ENCODE measurements around the gene USP32.
"Not testable (repeated sequence)": the region's sequence is repeated elsewhere in the genome, so short reads cannot be mapped to it uniquely, and the experiment has no call there.

USP32 gene

GRCh38 chr17:60327134-60327900, 64.6 kb downstream of the USP32 start:
- DNase-seq: no peak

GRCh38 chr17:60326702-60327101, 65.2 kb downstream of the USP32 start:
- DNase-seq: no peak

GRCh38 chr17:60325730-60326524, 66.0 kb downstream of the USP32 start:
- no peak for DNase-seq

- DNase-seq: no peak
Measured at GRCh38 chr17:60323754-60324153, 68.2 kb downstream of the USP32 start.

- DNase-seq: no peak
Measured at GRCh38 chr17:60322056-60322387, 69.9 kb downstream of the USP32 start.

GRCh38 chr17:60321336-60322055, 70.4 kb downstream of the USP32 start:
- DNase-seq: no peak

GRCh38 chr17:60318830-60319229, 73.1 kb downstream of the USP32 start:
- no peak for DNase-seq

- no peak for DNase-seq
Measured at GRCh38 chr17:60318326-60318725, 73.6 kb downstream of the USP32 start.

- DNase-seq: peak; percentile 26 to 62
Measured at GRCh38 chr17:60315650-60316049, 76.3 kb downstream of the USP32 start.

GRCh38 chr17:60314900-60315299, 77.0 kb downstream of the USP32 start:
- not testable (repeated sequence) for DNase-seq

- DNase-seq: no peak
Measured at GRCh38 chr17:60314423-60314822, 77.5 kb downstream of the USP32 start.

- DNase-seq: no peak
Measured at GRCh38 chr17:60311936-60312335, 80.0 kb downstream of the USP32 start.

GRCh38 chr17:60311186-60311585, 80.7 kb downstream of the USP32 start:
- DNase-seq: no peak

- DNase-seq: peak; percentile 96 to 97
Measured at GRCh38 chr17:60305141-60305540, 86.8 kb downstream of the USP32 start.

- DNase-seq: no peak
Measured at GRCh38 chr17:60304502-60304901, 87.4 kb downstream of the USP32 start.

- DNase-seq: no peak
Measured at GRCh38 chr17:60303406-60304099, 88.4 kb downstream of the USP32 start.

GRCh38 chr17:60301649-60302048, 90.3 kb downstream of the USP32 start:
- DNase-seq: peak in 1 of 2 experiments; percentile 26

GRCh38 chr17:60300949-60301348, 91.0 kb downstream of the USP32 start:
- DNase-seq: no peak

GRCh38 chr17:60300011-60300410, 91.9 kb downstream of the USP32 start:
- DNase-seq: no peak

- DNase-seq: no peak
Measured at GRCh38 chr17:60297760-60298401, 94.1 kb downstream of the USP32 start.

- DNase-seq: no peak
Measured at GRCh38 chr17:60296177-60296576, 95.8 kb downstream of the USP32 start.

GRCh38 chr17:60293580-60294335, 98.2 kb downstream of the USP32 start:
- DNase-seq: no peak

Measured in Kasumi-1 (cell line).